ENCODE measurements around the gene NFYB. TPM values are rescaled to one million over a fixed set of nuclear protein-coding genes. Genes with fewer than 3 reads are reported as not detected.

Gene NFYB
- total RNA-seq, 1 experiment from 2014 or later = 28.1 TPM

DNA sequence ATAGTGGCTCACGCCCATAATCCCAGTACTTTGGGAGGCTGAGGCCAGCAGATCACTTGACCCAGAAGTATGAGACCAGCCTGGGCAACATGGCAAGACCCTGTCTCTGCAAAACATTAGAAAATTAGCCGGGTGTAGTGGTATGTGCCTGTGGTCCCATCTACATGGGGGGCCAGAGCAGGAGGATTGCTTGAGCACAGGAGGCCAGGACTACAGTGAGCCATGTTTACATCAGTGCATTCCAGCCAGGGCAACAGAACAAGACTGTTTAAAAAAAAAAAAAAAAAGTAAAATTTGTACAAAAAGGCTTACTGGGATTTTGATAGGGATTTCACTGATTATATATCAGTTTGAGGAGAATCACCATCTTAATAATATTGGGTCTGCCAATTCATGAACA is 65.9 kb downstream of the NFYB start:
- intact Hi-C loops (cut with micrococcal nuclease; ENCODE audit: unreplicated experiment) = no loop called here
- no TSS peak for BruUV-seq (replicated peaks)

More for the DNA sequence above, 65.9 kb downstream of the NFYB start:
- TF ChIP-seq EZH2 (IDR thresholded peaks at IDR 0.05; ENCODE audit: borderline replicate concordance, low read depth, low read length, poor library complexity, severe bottlenecking) = no peak
- TF ChIP-seq, protein P1, sequence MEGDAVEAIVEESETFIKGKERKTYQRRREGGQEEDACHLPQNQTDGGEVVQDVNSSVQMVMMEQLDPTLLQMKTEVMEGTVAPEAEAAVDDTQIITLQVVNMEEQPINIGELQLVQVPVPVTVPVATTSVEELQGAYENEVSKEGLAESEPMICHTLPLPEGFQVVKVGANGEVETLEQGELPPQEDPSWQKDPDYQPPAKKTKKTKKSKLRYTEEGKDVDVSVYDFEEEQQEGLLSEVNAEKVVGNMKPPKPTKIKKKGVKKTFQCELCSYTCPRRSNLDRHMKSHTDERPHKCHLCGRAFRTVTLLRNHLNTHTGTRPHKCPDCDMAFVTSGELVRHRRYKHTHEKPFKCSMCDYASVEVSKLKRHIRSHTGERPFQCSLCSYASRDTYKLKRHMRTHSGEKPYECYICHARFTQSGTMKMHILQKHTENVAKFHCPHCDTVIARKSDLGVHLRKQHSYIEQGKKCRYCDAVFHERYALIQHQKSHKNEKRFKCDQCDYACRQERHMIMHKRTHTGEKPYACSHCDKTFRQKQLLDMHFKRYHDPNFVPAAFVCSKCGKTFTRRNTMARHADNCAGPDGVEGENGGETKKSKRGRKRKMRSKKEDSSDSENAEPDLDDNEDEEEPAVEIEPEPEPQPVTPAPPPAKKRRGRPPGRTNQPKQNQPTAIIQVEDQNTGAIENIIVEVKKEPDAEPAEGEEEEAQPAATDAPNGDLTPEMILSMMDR (conservative IDR thresholded peaks at IDR 0.05; ENCODE audit: low read depth, low read length) = no peak
- ChIA-PET POLR2A (ENCODE audit: low non-redundant PET) (no interaction called here), CTCF (no interaction called here)
- Histone ChIP-seq H3K36me3 (ENCODE audit: insufficient read depth, low read length, poor library complexity, severe bottlenecking) (peaks cover 12% of the 10 kb centered on the region), H3K9me3 (ENCODE audit: low read depth, low read length, poor library complexity, severe bottlenecking) (no peaks in the 10 kb centered on the region), H3K27ac (ENCODE audit: low read depth, low read length, poor library complexity, severe bottlenecking) (no peak overlapping the region), H3K4me1 (ENCODE audit: insufficient read depth, low read length, poor library complexity, severe bottlenecking) (no peaks in the 10 kb centered on the region), H3K4me3 (ENCODE audit: low read depth, low read length, poor library complexity, severe bottlenecking) (no peak overlapping the region), H3K27me3 (replicated peaks; ENCODE audit: insufficient read depth, low read depth, low read length, poor library complexity) (no peaks in the 10 kb centered on the region)
- no peak for DNase-seq (ENCODE audit: low spot score)

Other genes starting within 250 kb of the NFYB start
- 955 and 970 TPM in 2 replicates for gene HSP90B1, start 207.8 kb downstream of the NFYB start, total RNA-seq (2021)
- 54.1 and 59.4 TPM in 2 replicates for gene TDG, start 172.3 kb downstream of the NFYB start, total RNA-seq (2021)
- 0.61 TPM in 1 of 2 replicates, not detected in the other for gene GLT8D2, start 88.0 kb downstream of the NFYB start, total RNA-seq (2021)
- gene HCFC2, start 73.7 kb downstream of the NFYB start, total RNA-seq (2021) = 8.0 and 8.5 TPM in 2 replicates
- 196 and 226 TPM in 2 replicates for gene TXNRD1, start 77.6 kb upstream of the NFYB start, total RNA-seq (2021)
- gene EID3, start 165.5 kb upstream of the NFYB start, total RNA-seq (2021) = 3.0 and 5.4 TPM in 2 replicates